ENCODE measurements around the gene EPM2AIP1.
"Not testable (repeated sequence)": the region's sequence is repeated elsewhere in the genome, so short reads cannot be mapped to it uniquely, and the experiment has no call there.

EPM2AIP1 gene

GRCh38 chr3:36956155-36956554 lies 36.8 kb downstream of the EPM2AIP1 start:
- Histone ChIP-seq H2AFZ (ENCODE audit: low read depth, low read length) (0 out of 2 replicates have a peak overlapping the region, but pooled peaks have one; percentile 15), H3K4me3 (ENCODE audit: low read length) (no peak overlapping the region), H3K4me2 (ENCODE audit: low read length) (0 out of 2 replicates have a peak overlapping the region, but pooled peaks have one; percentile 12), H3K27me3 (ENCODE audit: low read depth, low read length) (no peaks in the 10 kb centered on the region), H3K4me1 (ENCODE audit: low read length) (peaks cover 37% of the 10 kb centered on the region), H3K9me3 (ENCODE audit: insufficient read depth, low read length) (no peaks in the 10 kb centered on the region), H3K79me2 (ENCODE audit: low read length) (no peaks in the 10 kb centered on the region), H3K36me3 (replicated peaks; ENCODE audit: low read depth, low read length) (no peaks in the 10 kb centered on the region), H4K20me1 (ENCODE audit: insufficient read depth, low read length) (no peaks in the 10 kb centered on the region), H3K9ac (ENCODE audit: low read length) (no peak overlapping the region), H3K27ac (ENCODE audit: low read length) (no peak overlapping the region)
- TF ChIP-seq CTCF (IDR thresholded peaks at IDR 0.05; ENCODE audit: low read depth, low read length) = no peak
- no peak for TF ChIP-seq EZH2phosphoT487 (IDR thresholded peaks at IDR 0.05; ENCODE audit: low read depth)

- H2AFZ ChIP-seq (ENCODE audit: low read depth, low read length) = no peak overlapping the region
- H3K4me1 ChIP-seq (ENCODE audit: low read length) = peaks cover 37% of the 10 kb centered on the region
- H3K27me3 ChIP-seq (ENCODE audit: low read depth, low read length) = no peaks in the 10 kb centered on the region
- no peak overlapping the region for H3K4me3 ChIP-seq (ENCODE audit: low read length)
- H3K36me3 ChIP-seq (replicated peaks; ENCODE audit: low read depth, low read length) = no peaks in the 10 kb centered on the region
- H3K4me2 ChIP-seq (ENCODE audit: low read length) = no peak overlapping the region
- no peak overlapping the region for H3K27ac ChIP-seq (ENCODE audit: low read length)
- H3K9me3 ChIP-seq (ENCODE audit: insufficient read depth, low read length) = no peaks in the 10 kb centered on the region
- no peaks in the 10 kb centered on the region for H4K20me1 ChIP-seq (ENCODE audit: insufficient read depth, low read length)
- H3K9ac ChIP-seq (ENCODE audit: low read length) = no peak overlapping the region
- no peak for TF ChIP-seq CTCF (IDR thresholded peaks at IDR 0.05; ENCODE audit: low read depth, low read length)
- no peak for TF ChIP-seq EZH2phosphoT487 (IDR thresholded peaks at IDR 0.05; ENCODE audit: low read depth)
- H3K79me2 ChIP-seq (ENCODE audit: low read length) = no peaks in the 10 kb centered on the region
These were observed 38.3 kb downstream of the EPM2AIP1 start for GRCh38 chr3:36954452-36955134.

- H3K79me2 ChIP-seq (ENCODE audit: low read length) = peaks cover 15% of the 10 kb centered on the region
- not testable (repeated sequence) for H4K20me1 ChIP-seq (ENCODE audit: insufficient read depth, low read length); H3K27me3 ChIP-seq (ENCODE audit: low read depth, low read length); H3K27ac ChIP-seq (ENCODE audit: low read length); H3K36me3 ChIP-seq (replicated peaks; ENCODE audit: low read depth, low read length); H3K9me3 ChIP-seq (ENCODE audit: insufficient read depth, low read length); H2AFZ ChIP-seq (ENCODE audit: low read depth, low read length); H3K9ac ChIP-seq (ENCODE audit: low read length); H3K4me3 ChIP-seq (ENCODE audit: low read length); H3K4me2 ChIP-seq (ENCODE audit: low read length); H3K4me1 ChIP-seq (ENCODE audit: low read length)
These were observed 45.1 kb downstream of the EPM2AIP1 start for GRCh38 chr3:36947814-36948213.

- TF ChIP-seq CTCF (IDR thresholded peaks at IDR 0.05; ENCODE audit: low read depth, low read length) = no peak
- no peak for TF ChIP-seq EZH2phosphoT487 (IDR thresholded peaks at IDR 0.05; ENCODE audit: low read depth)
- Histone ChIP-seq H2AFZ (ENCODE audit: low read depth, low read length) (peak overlapping the region; percentile 76), H3K4me1 (ENCODE audit: low read length) (peaks cover 8% of the 10 kb centered on the region), H3K9ac (ENCODE audit: low read length) (peak overlapping the region; percentile 90; the same call in 1 of the 2 replicates), H4K20me1 (ENCODE audit: insufficient read depth, low read length) (no peaks in the 10 kb centered on the region), H3K27me3 (ENCODE audit: low read depth, low read length) (no peaks in the 10 kb centered on the region), H3K4me3 (ENCODE audit: low read length) (peak overlapping the region; percentile 78), H3K79me2 (ENCODE audit: low read length) (peaks cover 35% of the 10 kb centered on the region), H3K4me2 (ENCODE audit: low read length) (peak overlapping the region; percentile 79), H3K36me3 (replicated peaks; ENCODE audit: low read depth, low read length) (peaks cover 4% of the 10 kb centered on the region), H3K9me3 (ENCODE audit: insufficient read depth, low read length) (peaks cover 8% of the 10 kb centered on the region; the same call in 1 of the 2 replicates), H3K27ac (ENCODE audit: low read length) (no peak overlapping the region; the same call in 1 of the 2 replicates)
These were observed 47.5 kb downstream of the EPM2AIP1 start for GRCh38 chr3:36945333-36945980.

Measured in OCI-LY3 (cell line).